SK-N-SH treated with all-trans-retinoic acid at 6 μM for 48 hours (cell line): ENCODE measurements around the gene TMEM132D.

Source experiments
- ARNTL ChIP-seq: fragments of 450-650 bp; formaldehyde crosslinking; IDR thresholded peaks from 2 replicates; pipeline ENCODE4 v1.5.0; 2020; ENCODE audit warnings: low read depth, mild to moderate bottlenecking, moderate library complexity, borderline replicate concordance
- TCF4 ChIP-seq: fragments of 250-450 bp; sonication (Bioruptor Pico); IDR thresholded peaks from 2 replicates; pipeline ENCODE4 v1.8.0; 2021; ENCODE audit warnings: mild to moderate bottlenecking, moderate library complexity, borderline replicate concordance
- ZFP3 ChIP-seq: fragments of 250-450 bp; sonication (Bioruptor Pico); IDR thresholded peaks from 2 replicates; pipeline ENCODE4 v1.5.0; 2020; ENCODE audit warnings: mild to moderate bottlenecking, moderate library complexity
- ZFP30 ChIP-seq: fragments of 450-650 bp; formaldehyde crosslinking; IDR thresholded peaks from 2 replicates; pipeline ENCODE4 v1.5.0; 2022; ENCODE audit warnings: mild to moderate bottlenecking, moderate library complexity
- ZNF565 ChIP-seq: fragments of 450-650 bp; formaldehyde crosslinking; conservative IDR thresholded peaks from 2 replicates; pipeline ENCODE4 v1.5.0; 2020; ENCODE audit warnings: low read depth, mild to moderate bottlenecking, moderate library complexity
- ZNF70 ChIP-seq: fragments of 450-650 bp; formaldehyde crosslinking; IDR thresholded peaks from 2 replicates; pipeline ENCODE4 v1.5.0; 2020; ENCODE audit warnings: mild to moderate bottlenecking, moderate library complexity
- ZNF8 ChIP-seq: fragments of 450-650 bp; formaldehyde crosslinking; IDR thresholded peaks from 2 replicates; pipeline ENCODE4 v1.5.0; 2020; ENCODE audit warnings: mild to moderate bottlenecking, moderate library complexity
- TF ChIP-seq, protein P1 (sequence below): fragments of 250-450 bp; sonication (Bioruptor Pico); IDR thresholded peaks from 2 replicates; pipeline ENCODE4 v1.8.0; 2020; ENCODE audit warnings: mild to moderate bottlenecking, moderate library complexity, borderline replicate concordance
- TF ChIP-seq, protein P2 (sequence below): fragments of 250-450 bp; sonication (Bioruptor Pico); IDR thresholded peaks from 2 replicates; pipeline ENCODE4 v1.5.1; 2020; ENCODE audit warnings: low read depth, mild to moderate bottlenecking, moderate library complexity
- TF ChIP-seq, protein P3 (sequence below): fragments of 250-450 bp; sonication (Bioruptor Pico); IDR thresholded peaks from 2 replicates; pipeline ENCODE4 v1.5.1; 2021; ENCODE audit warnings: mild to moderate bottlenecking, moderate library complexity
- TF ChIP-seq, protein P4 (sequence below): fragments of 250-450 bp; sonication (Bioruptor Pico); IDR thresholded peaks from 2 replicates; pipeline ENCODE4 v1.8.0; 2021; ENCODE audit warnings: low read depth, mild to moderate bottlenecking, moderate library complexity, borderline replicate concordance

DNA sequence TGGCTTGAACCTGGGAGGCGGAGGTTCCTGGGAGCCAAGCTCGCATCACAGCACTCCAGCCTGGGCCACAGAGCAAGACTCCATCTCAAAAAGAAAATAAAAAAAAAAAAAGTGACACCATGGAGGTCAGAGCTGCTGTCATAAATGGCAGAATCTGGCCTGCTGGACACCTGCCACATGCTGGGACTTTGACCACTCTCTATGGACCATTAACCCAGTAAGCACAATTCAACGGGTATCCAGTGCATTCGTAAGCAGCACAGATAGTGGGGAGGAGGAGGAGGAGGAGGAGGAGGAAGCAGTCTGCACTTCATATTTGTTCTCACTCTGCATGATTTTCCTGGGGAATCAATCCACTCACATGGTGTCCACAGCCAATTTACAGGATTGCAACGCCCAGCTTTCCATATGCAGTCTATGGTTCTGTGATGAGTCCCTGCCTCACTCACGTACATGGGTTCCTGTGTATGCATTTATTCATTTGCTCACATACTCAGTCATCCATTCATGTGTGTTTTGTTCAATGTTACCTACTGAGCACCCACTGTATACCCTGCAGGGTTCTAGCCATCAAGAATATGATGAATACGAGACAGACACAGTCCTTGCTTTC is 723.8 kb downstream of the TMEM132D start:
- TF ChIP-seq ZFP30 (CRISPR knock-in tag): no peak
- TF ChIP-seq, protein P1, sequence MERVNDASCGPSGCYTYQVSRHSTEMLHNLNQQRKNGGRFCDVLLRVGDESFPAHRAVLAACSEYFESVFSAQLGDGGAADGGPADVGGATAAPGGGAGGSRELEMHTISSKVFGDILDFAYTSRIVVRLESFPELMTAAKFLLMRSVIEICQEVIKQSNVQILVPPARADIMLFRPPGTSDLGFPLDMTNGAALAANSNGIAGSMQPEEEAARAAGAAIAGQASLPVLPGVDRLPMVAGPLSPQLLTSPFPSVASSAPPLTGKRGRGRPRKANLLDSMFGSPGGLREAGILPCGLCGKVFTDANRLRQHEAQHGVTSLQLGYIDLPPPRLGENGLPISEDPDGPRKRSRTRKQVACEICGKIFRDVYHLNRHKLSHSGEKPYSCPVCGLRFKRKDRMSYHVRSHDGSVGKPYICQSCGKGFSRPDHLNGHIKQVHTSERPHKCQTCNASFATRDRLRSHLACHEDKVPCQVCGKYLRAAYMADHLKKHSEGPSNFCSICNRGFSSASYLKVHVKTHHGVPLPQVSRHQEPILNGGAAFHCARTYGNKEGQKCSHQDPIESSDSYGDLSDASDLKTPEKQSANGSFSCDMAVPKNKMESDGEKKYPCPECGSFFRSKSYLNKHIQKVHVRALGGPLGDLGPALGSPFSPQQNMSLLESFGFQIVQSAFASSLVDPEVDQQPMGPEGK (CRISPR knock-in tag): no peak
- no peak for TF ChIP-seq ZNF8 (CRISPR knock-in tag)
- TF ChIP-seq, protein P2, sequence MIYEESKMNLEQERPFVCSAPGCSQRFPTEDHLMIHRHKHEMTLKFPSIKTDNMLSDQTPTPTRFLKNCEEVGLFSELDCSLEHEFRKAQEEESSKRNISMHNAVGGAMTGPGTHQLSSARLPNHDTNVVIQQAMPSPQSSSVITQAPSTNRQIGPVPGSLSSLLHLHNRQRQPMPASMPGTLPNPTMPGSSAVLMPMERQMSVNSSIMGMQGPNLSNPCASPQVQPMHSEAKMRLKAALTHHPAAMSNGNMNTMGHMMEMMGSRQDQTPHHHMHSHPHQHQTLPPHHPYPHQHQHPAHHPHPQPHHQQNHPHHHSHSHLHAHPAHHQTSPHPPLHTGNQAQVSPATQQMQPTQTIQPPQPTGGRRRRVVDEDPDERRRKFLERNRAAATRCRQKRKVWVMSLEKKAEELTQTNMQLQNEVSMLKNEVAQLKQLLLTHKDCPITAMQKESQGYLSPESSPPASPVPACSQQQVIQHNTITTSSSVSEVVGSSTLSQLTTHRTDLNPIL (CRISPR knock-in tag): no peak
- TF ChIP-seq ZNF70 (CRISPR knock-in tag): no peak
- TF ChIP-seq, protein P3, sequence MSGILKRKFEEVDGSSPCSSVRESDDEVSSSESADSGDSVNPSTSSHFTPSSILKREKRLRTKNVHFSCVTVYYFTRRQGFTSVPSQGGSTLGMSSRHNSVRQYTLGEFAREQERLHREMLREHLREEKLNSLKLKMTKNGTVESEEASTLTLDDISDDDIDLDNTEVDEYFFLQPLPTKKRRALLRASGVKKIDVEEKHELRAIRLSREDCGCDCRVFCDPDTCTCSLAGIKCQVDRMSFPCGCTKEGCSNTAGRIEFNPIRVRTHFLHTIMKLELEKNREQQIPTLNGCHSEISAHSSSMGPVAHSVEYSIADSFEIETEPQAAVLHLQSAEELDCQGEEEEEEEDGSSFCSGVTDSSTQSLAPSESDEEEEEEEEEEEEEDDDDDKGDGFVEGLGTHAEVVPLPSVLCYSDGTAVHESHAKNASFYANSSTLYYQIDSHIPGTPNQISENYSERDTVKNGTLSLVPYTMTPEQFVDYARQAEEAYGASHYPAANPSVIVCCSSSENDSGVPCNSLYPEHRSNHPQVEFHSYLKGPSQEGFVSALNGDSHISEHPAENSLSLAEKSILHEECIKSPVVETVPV (CRISPR knock-in tag): no peak
- no peak for TF ChIP-seq ZFP3 (CRISPR knock-in tag)
- TF ChIP-seq ARNTL (CRISPR knock-in tag): no peak
- no peak for TF ChIP-seq ZNF565 (CRISPR knock-in tag)
- no peak for TF ChIP-seq TCF4 (CRISPR knock-in tag)
- TF ChIP-seq, protein P4, sequence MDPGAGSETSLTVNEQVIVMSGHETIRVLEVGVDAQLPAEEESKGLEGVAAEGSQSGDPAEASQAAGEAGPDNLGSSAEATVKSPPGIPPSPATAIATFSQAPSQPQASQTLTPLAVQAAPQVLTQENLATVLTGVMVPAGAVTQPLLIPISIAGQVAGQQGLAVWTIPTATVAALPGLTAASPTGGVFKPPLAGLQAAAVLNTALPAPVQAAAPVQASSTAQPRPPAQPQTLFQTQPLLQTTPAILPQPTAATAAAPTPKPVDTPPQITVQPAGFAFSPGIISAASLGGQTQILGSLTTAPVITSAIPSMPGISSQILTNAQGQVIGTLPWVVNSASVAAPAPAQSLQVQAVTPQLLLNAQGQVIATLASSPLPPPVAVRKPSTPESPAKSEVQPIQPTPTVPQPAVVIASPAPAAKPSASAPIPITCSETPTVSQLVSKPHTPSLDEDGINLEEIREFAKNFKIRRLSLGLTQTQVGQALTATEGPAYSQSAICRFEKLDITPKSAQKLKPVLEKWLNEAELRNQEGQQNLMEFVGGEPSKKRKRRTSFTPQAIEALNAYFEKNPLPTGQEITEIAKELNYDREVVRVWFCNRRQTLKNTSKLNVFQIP (CRISPR knock-in tag): no peak
